Peyer's patch (tissue), 4 donors: ENCODE results near the gene CLC.

Source experiments
- POLR2A ChIP-seq, 2 donors: fragments of 450-650 bp; IDR thresholded peaks; one replicate each; pipeline ENCODE4 v1.5.1; 2017; ENCODE audit warnings: antibody characterized with exemption in 2 of 2, mild to moderate bottlenecking in 2 of 2, moderate library complexity in 2 of 2
- TF ChIP-seq, protein P1 (sequence below), 6 experiments: fragments of 450-650 bp in 4 of 6; fragments of 200-600 bp in 2 of 6; sonication (generic) in 1 of 6; IDR thresholded peaks; one replicate each; pipeline ENCODE4 v1.5.1; 2017 to 2019; ENCODE audit warnings: antibody characterized with exemption in 6 of 6, mild to moderate bottlenecking in 3 of 6, moderate library complexity in 1 of 6

DNA sequence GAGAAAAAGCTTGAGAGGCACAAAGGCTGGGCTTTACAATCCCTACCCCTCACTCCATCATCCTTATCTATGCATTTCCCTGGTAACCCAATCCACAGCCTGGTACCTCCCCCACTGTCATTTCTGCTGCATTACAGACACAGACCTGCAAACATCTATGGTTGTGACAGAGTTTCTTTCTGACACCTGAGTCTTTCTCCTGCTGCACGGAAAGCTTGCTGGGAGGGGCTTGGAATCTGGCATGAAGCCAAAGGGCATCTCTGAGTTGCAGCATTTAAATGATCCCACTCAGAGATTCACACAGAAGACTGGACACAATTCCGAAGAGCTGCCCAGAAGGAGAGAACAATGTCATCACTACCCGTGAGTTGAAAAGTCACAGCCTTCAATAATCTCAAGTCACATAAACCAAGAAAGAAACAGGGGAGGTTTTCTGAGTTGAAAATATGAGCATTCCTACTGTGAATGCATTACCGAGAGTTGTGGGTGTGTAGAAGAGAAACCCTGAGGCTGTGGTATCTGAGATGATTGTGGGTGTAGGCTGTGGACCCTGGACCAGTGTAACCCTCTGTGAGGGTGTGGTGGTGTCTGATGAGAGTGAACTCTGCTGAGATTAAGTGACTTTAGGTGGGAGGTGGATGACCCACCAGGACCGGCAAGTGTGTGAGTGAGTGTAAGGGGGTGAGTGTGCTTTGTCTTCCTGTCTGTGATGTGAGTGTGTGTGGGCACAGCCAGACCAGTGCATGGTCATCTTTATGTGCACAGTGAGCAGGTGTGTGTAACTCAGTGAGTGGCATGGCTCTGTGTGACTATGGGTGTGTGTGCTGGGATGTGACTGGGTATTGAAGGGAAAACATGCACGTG is 33.4 kb downstream of the CLC start, which contains the start of gene LGALS14:
- no peak for TF ChIP-seq POLR2A (IDR thresholded peaks at IDR 0.05)
- TF ChIP-seq, protein P1, sequence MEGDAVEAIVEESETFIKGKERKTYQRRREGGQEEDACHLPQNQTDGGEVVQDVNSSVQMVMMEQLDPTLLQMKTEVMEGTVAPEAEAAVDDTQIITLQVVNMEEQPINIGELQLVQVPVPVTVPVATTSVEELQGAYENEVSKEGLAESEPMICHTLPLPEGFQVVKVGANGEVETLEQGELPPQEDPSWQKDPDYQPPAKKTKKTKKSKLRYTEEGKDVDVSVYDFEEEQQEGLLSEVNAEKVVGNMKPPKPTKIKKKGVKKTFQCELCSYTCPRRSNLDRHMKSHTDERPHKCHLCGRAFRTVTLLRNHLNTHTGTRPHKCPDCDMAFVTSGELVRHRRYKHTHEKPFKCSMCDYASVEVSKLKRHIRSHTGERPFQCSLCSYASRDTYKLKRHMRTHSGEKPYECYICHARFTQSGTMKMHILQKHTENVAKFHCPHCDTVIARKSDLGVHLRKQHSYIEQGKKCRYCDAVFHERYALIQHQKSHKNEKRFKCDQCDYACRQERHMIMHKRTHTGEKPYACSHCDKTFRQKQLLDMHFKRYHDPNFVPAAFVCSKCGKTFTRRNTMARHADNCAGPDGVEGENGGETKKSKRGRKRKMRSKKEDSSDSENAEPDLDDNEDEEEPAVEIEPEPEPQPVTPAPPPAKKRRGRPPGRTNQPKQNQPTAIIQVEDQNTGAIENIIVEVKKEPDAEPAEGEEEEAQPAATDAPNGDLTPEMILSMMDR (IDR thresholded peaks at IDR 0.05): no peak
